H1 (cell line): ENCODE measurements around the gene ARID1B. TPM values are rescaled to one million over a fixed set of nuclear protein-coding genes. Genes with fewer than 3 reads are reported as not detected.

Experiments
- CREB1 ChIP-seq: IDR thresholded peaks from 2 replicates; pipeline ENCODE4 v1.6.1; 2012; ENCODE audit warnings: inconsistent platforms
- SAP30 ChIP-seq: fragments of 300-600 bp; sonication (generic); IDR thresholded peaks from 2 replicates; pipeline ENCODE4 v1.7.1; 2012; ENCODE audit warnings: low read length, moderate library complexity, mild to moderate bottlenecking, inconsistent platforms; ENCODE audit not compliant: insufficient read depth, insufficient replicate concordance
- TCF12 ChIP-seq: IDR thresholded peaks from 2 replicates; pipeline ENCODE4 v1.6.1; 2011; ENCODE audit warnings: low read depth, mild to moderate bottlenecking, low read length
- USF2 ChIP-seq: IDR thresholded peaks from 2 replicates; pipeline ENCODE4 v1.6.1; 2011; ENCODE audit warnings: low read length, improper control_type of control experiment
- polyA plus RNA-seq, 7 experiments: library from polyadenylated mRNA; depleted of rRNA in 3 of 7; stranded (reverse) in 5 of 7; unstranded in 2 of 7; fragments of >200 nt in 5 of 7; fragments of 200-250 nt in 2 of 7; gene quantifications; 1 replicate in 5 of 7; 2 replicates in 1 of 7; 4 replicates in 1 of 7; pipeline versions ENCODE4 v1.2.1 to v1.2.3, GENCODE V29; 2011 to 2013; ENCODE audit warnings: missing spikeins in 2 of 7, mixed read lengths in 2 of 7
- total RNA-seq: library from RNA; stranded (reverse); fragmentation: NEBNext Ultra II Directional; extraction: Animal tissue kit (Norgen Biotek cat#: 25700); gene quantifications from 2 replicates; pipeline ENCODE4 v1.2.1, GENCODE V29; 2021

The ARID1B gene
- total and polyA plus RNA-seq, 2 of the 8 experiments (the other 6 are each of a cell fraction or from before 2014, with no cell fraction given) = 24.3 to 70.3 TPM

- TF ChIP-seq CREB1 (no peak), TCF12 (no peak), USF2 (no peak), SAP30 (no peak)
Measured at GRCh38 chr6:156961282-156961892, 184.2 kb downstream of the ARID1B start (continued).
